HG03469 (cell line): ENCODE data around the gene ZBED1.
"Not testable (repeated sequence)": the region's sequence is repeated elsewhere in the genome, so short reads cannot be mapped to it uniquely, and the experiment has no call there.

Source experiments
- ATAC-seq: cut with Tn5 transposase; IDR thresholded peaks from one replicate; pipeline ENCODE4 v1.9.1; 2021; ENCODE audit warnings: mild to moderate bottlenecking, moderate library complexity, moderate number of reproducible peaks; ENCODE audit not compliant: unreplicated experiment

ZBED1 gene

DNA sequence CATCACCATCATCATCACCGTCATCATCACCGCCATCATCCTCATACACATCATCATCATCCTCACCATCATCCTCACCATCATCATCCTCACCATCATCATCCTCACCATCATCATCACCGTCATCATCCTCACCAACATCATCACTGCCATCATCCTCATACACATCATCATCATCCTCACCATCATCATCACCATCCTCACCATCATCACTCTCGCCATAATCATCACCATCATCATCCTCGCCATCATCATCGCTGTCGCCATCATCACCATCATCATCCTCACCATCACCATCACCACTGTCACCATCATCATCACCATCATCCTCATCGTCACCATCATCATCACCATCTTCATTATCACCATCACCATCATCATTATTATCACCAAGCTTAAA, 19.8 kb upstream of the ZBED1 start:
- ATAC-seq: no peak

DNA sequence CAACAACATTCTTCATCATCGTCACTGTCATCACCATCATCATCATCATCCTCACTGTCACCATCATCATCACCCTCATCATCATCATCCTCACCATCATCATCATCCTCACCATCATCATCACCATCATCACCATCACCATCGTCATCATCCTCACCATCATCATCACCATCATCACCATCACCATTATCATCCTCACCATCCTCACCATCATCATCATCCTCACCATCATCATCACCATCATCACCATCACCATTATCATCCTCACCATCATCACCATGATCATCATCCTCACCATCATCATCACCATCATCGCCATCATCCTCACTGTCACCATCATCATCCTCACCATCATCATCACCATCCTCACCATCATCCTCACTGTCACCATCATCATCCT, 18.9 kb upstream of the ZBED1 start:
- not testable (repeated sequence) for ATAC-seq

DNA sequence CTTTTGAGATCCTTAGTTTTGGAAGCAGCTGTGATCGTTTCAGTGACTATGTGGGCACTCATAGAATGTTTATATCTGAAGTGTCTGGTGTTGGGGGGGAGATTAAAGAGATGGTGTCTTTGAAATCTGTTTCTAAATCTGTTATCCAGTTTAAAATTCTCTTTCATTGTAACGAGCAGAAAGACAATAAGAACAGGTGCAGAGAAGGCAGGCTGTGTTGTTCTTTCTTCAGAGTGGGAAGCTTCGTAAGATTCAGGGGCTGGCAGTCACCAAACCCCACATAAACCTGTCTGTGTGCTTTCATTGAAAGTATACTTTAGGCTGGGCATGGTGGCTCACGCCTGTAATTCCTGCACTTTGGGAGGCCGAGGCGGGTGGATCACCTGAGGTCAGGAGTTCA, 16.3 kb upstream of the ZBED1 start:
- ATAC-seq: peak; percentile 10

DNA sequence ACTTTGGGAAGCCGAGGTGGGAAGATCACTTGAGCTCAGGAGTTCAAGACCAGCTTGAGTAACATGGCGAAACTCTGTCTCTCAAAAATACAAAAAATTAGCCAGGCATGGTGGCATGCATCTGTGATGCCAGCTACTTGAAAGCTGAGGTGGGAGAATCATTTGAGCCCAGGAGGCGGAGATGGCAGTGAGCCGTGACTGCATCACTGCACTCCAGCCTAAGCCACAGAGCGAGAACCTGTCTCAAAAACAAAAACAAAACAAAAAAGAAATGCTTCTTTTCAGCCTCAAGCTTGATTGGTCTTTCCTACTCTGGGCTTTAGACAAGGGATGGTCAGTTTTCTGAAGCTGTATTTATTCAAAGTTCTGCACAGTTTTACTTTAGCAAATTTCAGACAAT, 15.8 kb upstream of the ZBED1 start:
- ATAC-seq: peak; percentile 59

DNA sequence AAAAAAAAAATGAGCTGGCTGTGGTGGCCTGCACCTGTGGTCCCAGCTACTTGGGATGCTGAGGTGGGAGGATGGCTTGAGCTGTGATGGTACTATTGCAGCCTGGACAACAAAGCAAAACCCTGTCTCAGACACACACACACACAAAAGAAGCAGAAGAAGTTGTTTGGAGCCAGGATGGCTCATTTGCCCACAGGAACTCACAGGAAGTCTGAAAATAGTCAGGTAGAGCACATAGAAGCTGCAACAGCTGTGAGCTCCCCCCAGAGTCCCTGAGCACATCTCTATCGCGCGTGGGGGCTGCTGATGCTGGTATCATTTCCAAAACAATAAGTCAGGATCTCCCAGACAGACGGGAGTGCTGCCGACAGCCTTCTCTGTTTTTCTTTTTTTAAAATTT, 13.4 kb upstream of the ZBED1 start:
- ATAC-seq: no peak

DNA sequence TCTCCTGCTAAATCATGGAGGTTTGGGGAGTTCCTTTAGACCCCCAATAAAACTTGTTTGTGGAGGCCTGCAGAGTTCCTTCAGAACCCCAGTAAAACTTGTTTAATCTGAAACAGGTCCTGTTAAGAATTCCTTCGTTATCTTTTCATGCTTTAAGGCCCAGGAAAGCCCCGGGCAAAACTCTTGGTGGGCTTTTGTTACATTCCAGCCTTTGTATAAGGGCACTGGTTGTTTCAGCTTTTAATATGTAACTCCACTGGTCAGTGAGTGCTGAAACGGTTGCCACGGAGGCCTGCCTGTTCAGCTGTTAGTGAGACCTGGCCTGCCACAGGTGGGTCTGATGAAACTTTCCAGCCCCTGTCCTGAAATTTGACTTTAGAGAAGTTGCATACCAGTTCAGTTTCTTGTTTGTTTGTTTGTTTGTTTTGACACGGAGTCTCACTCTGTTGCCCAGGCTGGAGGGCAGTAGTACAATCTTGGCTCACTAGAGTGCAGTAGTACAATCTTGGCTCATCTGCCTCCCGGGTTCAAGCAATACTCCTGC, 12.4 kb upstream of the ZBED1 start:
- ATAC-seq: no peak

DNA sequence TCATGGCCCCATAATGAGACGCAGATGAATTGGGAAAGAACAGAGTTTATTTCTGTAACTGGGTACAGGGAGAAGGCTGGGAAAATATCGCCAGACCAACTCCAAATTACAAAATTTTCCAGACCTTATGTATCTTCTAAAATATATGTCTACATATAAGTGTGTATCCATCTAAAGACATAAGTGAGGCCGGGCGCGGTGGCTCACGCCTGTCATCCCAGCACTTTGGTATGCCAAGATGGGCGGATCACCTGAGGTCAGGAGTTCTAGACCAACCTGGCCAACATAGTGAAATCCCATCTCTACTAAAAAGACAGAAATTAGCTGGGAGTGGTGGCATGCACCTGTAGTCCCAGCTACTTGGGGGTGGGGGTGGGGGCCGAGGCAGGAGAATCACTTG, 11.7 kb upstream of the ZBED1 start:
- ATAC-seq: no peak

DNA sequence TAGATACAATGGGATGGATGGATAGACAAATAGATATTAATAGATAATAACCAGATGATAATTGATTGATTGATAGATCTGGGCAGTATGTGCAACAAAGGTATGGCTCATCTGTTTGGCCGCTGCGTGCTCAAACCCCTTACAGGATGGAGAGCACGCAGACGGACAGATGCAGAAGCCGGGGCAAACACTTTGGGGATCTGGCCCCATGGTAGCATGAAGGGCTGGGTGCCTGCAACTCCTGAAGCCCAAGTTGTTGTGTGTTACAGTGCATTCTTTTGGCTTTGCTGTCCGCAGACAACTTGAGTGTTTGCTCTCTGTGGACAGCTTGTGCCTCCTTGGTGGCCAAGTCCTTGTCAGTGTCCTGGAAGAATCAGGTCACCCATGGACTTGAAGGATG, 10.6 kb upstream of the ZBED1 start:
- ATAC-seq: no peak

DNA sequence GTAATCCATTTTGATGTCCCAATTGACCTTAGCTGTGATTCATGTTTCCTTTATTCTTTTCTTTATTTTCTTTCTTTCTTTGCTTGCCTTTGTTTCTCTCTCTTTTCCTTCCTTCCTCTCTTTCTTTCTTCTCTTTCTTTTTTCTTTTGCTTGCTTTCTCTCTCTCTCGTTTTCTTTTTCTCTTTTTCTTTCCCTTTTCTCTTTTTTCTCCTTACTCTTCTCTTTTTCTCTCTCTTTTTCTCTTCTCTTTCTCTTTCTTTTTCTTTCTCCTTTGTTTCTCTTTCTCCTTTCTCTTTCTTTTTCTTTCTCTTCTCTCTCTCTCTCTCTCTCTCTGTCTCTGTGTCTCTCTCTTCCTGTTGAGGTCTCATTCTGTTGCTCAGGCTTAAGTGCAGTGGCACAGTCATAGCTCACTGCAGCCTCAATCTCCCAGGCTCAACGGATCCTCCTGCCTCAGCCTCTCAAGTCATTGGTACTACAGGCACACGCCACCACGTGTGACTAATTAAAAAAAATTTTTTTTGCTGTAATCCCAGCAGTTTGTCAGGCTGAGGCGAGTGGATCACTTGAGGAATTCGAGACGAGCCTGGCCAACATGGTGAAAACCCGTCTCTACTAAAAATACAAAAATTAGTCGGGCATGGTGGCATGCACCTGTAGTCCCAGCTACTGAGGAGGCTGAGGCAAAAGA, 8.0 kb upstream of the ZBED1 start:
- ATAC-seq: no peak

DNA sequence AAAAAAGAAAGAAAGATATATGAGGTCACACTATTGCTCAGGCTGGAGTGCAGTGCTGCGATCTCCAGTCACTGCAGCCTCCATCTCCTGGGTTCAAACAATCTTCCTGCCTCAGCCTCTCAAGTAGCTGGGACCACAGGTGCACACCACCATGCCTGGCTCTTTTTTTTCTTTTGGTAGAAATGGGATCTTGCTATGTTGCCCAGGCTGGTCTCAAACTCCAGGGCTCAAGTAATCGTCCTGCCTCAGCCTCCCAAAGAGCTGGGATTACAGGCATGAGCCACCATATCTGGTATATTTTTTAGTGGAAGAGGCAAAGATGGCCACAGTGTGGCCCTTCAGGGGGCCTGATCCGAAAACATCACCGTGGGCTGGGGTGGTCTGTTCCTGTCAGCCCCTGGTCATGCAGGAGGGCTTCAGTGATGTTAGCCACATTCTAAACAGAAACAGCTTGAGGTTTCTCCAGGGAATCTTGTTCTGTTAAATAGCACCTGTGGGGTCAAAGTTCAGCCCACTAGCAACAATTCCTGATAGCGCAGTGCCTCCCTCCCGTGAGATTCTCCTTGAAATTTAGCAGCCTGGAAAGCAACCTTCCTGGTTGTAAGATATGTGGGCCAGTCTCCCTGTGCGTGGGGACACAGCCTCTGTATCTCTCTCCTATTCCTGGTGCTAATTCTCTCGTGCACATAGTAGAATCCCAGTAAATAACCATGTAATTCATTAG, 7.3 kb upstream of the ZBED1 start:
- no peak for ATAC-seq

DNA sequence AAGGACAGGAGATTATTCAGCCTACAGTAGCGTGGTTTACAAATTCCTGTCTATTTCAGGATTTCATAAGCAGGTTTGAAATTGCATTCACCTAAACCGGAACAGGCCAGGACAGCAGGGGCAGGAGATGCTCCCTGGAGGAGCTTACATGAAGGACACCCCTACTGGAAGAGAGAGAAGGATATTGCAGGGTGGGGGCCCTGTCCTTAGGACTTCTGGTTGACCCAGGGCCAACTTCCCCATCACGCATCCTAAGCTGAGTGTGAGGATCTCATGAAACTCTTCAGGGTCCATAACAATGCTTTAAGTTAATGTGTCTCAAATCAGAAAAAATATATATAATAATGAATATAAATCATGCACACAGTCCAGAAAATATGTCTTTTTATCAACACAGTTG, 6.4 kb upstream of the ZBED1 start:
- ATAC-seq: no peak

DNA sequence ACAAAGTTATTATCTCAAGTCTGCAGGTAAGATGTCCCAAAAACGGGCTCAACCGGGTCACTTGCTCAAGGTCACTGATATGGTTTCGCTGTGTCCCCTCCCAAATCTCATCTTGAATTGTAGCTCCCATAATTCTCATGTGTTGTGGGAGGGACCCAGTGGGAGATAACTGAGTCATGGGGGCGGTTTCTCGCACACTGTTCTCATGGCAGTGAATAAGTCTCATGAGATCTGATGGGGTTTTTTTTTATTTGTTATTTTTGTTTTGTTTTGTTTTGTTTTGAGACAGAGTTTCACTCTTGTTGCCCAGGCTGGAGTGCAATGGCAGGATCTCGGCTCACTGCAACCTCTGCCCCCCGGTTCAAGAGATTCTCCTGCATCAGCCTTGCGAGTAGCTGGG, 4.6 kb upstream of the ZBED1 start:
- ATAC-seq: not testable (repeated sequence)

DNA sequence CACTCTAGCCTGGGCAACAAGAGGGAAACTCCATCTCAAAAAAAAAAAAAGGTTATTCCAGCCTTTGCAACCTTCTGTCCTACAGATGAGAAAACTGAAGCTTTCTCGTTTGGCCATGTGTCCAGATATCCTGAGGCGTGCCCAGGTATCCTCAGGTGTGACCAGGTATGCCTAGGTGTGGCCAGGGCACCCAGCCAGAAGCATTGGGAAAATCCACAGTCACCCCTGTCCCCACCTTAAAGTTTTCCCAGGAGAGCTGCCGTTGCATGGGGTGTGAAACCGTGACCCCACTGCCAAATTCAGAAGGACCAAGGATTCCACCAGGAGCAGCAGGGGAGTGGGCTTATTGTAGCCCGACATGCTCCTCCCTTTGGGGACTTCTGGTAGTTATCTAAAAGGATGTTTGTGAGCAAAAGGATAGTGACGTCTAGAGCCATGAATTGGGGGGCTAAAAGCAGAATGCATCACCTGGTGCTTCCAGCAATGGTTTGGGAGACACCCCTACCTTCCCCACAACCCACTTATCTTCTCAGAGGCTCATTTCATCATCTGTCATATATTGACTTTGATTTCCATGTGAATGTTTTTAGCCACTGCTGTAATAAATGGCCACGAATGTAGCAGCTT, 4.0 kb upstream of the ZBED1 start:
- ATAC-seq: no peak

DNA sequence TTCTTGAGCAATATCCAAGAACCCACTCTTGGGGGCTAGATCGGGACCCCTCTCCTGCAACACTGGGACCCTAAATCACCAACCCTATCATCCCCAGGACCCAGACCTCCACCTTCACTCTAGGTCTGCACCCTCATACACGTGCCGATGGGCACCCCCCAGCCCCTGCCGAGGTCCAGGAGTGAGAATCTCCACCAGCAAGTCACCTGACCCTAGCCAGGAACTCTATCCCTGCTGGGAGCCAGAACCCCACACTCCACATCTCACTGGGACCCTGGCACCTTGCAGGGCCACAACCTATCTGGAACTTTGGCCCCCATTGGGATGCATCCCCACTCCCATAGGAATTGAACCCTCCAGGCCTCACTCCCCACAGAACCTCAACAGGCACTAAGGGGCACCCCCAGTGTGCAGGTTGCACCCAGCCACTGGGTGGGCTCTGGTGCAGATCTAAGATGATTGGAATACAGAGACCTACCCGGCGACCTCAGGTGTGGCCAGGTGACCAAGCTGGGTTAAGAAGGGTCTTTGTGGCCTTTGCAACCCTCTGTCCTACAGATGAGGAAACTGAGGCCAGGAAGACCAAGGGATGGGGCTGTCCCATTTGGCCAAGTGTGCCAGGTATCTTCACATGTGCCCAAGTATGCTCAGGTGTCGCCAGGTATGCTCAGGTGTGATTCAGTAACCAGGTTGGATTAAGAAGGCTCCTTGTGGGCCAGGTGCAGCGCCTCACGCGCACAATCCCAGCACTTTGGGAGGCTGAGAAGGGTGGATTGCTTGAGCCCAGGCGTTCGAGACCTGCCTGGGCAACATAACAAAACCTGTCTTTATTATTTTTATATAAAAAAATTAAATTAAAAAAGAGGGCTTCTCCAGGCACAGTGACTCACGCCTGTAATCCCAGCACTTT, 3.1 kb upstream of the ZBED1 start:
- ATAC-seq: no peak

DNA sequence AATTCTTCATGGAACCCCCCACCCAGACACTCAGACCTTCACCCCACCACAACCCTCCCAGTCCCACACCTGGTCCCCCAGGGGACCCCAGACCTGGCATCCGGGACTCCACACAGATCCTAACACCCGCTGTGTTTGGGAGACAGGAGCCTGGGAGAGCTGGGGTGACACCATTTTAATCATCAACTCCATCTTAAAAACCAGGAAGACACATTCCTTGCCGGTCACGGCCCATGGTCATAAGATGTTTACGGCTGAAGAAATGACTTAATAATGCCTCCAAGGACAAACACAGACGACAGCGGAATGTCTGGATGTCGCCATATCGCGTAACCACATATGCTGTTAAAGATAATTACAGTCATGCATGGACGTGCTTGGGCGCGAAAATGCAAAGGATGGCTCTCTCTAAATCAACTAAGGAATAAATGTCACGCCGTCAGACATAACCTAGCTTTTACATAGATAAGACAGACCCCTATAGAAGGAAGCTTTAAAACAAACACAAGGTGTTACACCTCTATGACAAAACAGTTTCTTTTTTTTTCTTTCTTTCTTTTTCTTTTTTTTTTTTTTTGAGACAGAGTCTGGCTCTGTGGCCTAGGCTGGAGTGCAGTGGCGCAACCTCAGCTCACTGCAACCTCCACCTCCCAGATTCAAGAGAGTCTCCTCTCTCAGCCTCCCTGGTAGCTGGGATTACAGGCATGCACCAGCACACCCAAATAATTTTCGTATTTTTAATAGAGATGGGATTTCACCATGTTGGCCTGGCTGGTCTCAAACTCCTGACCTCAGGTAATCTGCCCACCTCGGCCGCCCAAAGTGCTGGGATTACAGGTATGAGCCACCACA, 2.1 kb upstream of the ZBED1 start:
- no peak for ATAC-seq

DNA sequence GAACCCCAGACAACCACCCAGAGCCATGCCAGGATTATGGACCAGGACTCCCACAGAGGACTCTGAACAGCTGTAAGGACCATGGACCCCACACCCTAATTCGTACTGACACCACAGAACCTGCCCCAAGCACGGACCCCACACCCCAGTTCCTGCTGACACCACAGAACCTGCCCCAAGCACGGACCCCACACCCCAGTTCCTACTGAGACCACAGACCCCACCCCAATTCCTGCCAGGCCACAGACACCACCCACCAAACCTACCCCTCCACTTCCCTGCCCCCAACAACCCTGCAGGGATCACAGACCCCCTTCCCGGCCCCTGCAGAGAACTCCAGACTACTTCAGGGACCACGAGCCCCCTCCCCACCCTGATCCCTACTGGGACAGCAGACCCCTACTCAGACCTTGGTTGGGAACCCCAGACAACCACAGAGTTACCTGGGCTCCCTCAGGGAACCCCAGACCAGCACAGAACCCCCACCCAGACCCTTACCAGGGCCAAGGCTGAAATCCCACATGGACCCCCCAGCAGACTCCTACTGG, 1.4 kb upstream of the ZBED1 start:
- ATAC-seq: no peak

DNA sequence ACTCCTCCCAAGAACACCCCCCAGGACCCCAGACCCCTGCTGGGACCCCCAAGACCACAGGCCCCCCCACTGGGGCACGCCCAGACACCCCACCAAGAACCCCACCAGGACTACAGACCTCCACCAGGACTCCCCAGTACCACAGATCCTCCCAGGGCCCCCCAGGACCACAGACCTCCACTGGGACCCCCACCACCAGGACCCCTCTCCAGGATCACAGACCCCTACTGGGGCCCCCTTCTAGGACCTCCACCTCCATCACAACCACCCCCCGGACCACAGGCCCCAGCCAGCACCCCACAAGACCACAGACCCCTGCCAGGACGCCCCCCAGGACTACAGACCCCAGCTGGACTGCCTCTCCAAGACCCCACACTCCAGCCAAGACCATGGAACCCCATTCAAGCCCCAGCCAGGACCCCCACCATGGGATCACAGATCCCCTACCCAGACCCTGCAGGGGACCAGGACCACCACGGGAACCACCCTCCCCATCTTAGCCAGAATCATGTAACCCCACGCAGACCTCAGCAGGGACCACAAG, 855 bp upstream of the ZBED1 start:
- ATAC-seq: no peak

DNA sequence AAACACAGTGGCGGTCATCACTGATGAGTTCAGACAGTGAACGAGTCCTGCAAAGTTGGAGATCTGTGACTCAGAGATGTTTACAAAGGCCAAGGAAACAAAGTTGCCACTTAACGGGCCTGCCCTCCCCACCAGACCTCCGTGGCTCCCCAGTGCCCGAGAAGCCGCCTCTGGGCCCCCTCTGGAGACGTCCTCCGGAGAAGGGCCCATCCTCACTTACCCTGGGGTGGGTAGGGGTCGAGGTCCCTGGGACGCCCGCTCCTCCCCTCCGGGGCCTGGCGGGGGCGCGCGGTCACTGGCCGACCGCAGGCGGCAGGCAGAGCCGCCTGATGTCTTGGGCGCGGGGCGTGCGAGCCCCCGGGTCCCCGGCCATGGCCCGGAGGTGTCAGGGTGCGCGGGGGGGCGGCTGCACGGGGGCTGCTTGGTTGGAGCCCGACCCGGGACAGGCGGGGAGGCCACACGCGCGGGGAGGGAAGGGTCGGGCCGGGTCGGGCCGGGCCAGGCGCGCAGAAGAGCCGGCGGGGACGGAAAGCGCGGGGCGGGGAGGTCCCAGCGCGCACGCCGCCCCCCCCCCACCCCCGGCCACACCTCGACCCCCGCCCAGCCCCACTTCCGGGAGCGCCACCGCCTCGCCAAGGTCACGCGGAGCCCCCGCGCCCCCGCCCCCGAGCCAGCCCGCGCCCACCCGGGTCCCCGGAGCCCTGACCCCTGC, 529 bp downstream of the ZBED1 start:
- no peak for ATAC-seq

DNA sequence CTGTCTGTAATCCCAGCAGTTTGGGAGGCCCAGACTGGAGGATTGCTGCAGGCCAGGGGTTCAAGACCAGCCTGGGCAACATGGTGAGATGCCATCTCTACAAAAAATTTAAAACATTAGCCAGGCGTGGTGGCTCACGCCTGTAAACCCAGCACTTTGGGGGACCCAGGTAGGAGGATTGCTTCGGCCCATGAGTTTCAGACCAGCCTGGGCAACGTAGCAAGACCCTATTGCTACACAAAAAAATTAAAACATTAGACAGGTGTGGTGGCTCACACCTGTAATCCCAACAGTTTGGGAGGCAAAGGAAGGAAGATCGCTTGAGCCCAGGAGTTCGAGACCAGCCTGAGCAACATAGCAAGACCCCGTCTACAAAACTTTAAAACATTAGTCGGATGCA, 1.3 kb downstream of the ZBED1 start:
- no peak for ATAC-seq
